GF-D8 (cell line): ENCODE data around the gene RC3H2.
A peak's percentile ranks its signal among the peaks of the same experiment; 100 is the strongest.
"Not testable (repeated sequence)": the region's sequence is repeated elsewhere in the genome, so short reads cannot be mapped to it uniquely, and the experiment has no call there.

ENCODE experiments used
- DNase-seq: peaks from one replicate; lab custom pipeline; 2025; lab: John Stamatoyannopoulos, UW

The RC3H2 gene

GRCh38 chr9:122918310-122918709, 13.2 kb upstream of the RC3H2 start:
- no peak for DNase-seq

- DNase-seq = peak; percentile 59
Measured at GRCh38 chr9:122912964-122913673, 8.0 kb upstream of the RC3H2 start, which contains the start of gene ZBTB6. Gene ZBTB6, minus strand, starts transcription at chr9:122913323. Its CDS starts 1,251 bp downstream, at chr9:122912072.

- DNase-seq = no peak
Measured at GRCh38 chr9:122912671-122912963, 7.5 kb upstream of the RC3H2 start.

- DNase-seq = not testable (repeated sequence)
Measured at GRCh38 chr9:122906122-122906521, 963 bp upstream of the RC3H2 start.

- no peak for DNase-seq
Measured at GRCh38 chr9:122904466-122904822, 715 bp downstream of the RC3H2 start.

GRCh38 chr9:122900791-122901190, 4.4 kb downstream of the RC3H2 start:
- DNase-seq = no peak

GRCh38 chr9:122897969-122898368, 7.2 kb downstream of the RC3H2 start:
- no peak for DNase-seq

- no peak for DNase-seq
Measured at GRCh38 chr9:122888480-122888879, 16.7 kb downstream of the RC3H2 start.

GRCh38 chr9:122883125-122883524, 22.0 kb downstream of the RC3H2 start:
- no peak for DNase-seq

- no peak for DNase-seq
Measured at GRCh38 chr9:122879443-122879842, 25.7 kb downstream of the RC3H2 start.

- DNase-seq = no peak
Measured at GRCh38 chr9:122875523-122875922, 29.6 kb downstream of the RC3H2 start.

- not testable (repeated sequence) for DNase-seq
Measured at GRCh38 chr9:122867276-122867675, 37.9 kb downstream of the RC3H2 start.

- DNase-seq = no peak
Measured at GRCh38 chr9:122866079-122866478, 39.1 kb downstream of the RC3H2 start.

- DNase-seq = no peak
Measured at GRCh38 chr9:122865300-122865699, 39.9 kb downstream of the RC3H2 start.

- no peak for DNase-seq
Measured at GRCh38 chr9:122863407-122863806, 41.8 kb downstream of the RC3H2 start.

GRCh38 chr9:122860319-122861142, 44.6 kb downstream of the RC3H2 start:
- no peak for DNase-seq

- no peak for DNase-seq
Measured at GRCh38 chr9:122857815-122858214, 47.3 kb downstream of the RC3H2 start.

GRCh38 chr9:122852085-122852786, 52.9 kb downstream of the RC3H2 start:
- not testable (repeated sequence) for DNase-seq

GRCh38 chr9:122848256-122848943, 56.8 kb downstream of the RC3H2 start:
- DNase-seq = no peak

- no peak for DNase-seq
Measured at GRCh38 chr9:122846371-122846940, 58.7 kb downstream of the RC3H2 start.

- DNase-seq = no peak
Measured at GRCh38 chr9:122845116-122845515, 60.0 kb downstream of the RC3H2 start.

- no peak for DNase-seq
Measured at GRCh38 chr9:122844137-122844536, 61.0 kb downstream of the RC3H2 start.
